Measurements from ENCODE around the gene RANBP17. TPM values are rescaled to one million over a fixed set of nuclear protein-coding genes. Genes with fewer than 3 reads are reported as not detected.

RANBP17 gene
- total and polyA plus RNA-seq, 2 experiments from 2014 or later = 43.8 to 53.1 TPM

DNA sequence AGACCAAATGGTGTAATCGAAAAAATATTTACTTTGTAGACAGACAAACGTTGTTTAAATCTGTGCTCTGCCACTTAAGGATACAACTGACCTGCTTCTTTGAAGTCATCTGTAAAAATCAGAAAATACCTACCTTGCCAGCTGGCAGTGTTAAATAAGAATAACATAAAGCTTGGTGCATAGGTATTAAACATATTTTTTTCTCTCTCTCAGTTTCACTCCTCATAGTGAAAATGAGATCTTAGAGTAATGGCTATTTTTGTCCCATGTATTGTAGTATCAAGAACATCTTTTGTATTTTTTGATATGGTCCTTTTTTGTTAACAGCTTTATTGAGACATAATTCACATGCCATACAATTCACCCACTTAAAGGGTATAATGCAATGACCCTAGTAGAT, 17.9 kb upstream of the RANBP17 start:
- Histone ChIP-seq H3F3A (replicated peaks; ENCODE audit: low read depth) (no peaks in the 10 kb centered on the region), H3K4me3 (no peak overlapping the region), H3K79me2 (replicated peaks; ENCODE audit: insufficient read depth) (no peaks in the 10 kb centered on the region), H3K4me2 (no peak overlapping the region), H3K36me3 (ENCODE audit: insufficient read depth) (no peaks in the 10 kb centered on the region), H3K27me3 (ENCODE audit: insufficient read depth) (no peaks in the 10 kb centered on the region), H3K27ac (ENCODE audit: low read depth) (no peak overlapping the region), H3K4me1 (ENCODE audit: insufficient read depth) (no peaks in the 10 kb centered on the region), H4K20me1 (replicated peaks; ENCODE audit: insufficient read depth) (no peaks in the 10 kb centered on the region), H3K9me2 (ENCODE audit: insufficient read depth) (no peaks in the 10 kb centered on the region), H2AFZ (no peak overlapping the region)
- TF ChIP-seq ZNF331 (CRISPR knock-in tag; IDR thresholded peaks at IDR 0.05; ENCODE audit: low read depth) (no peak), ETS1 (IDR thresholded peaks at IDR 0.05) (no peak), ZNF114 (CRISPR knock-in tag; IDR thresholded peaks at IDR 0.05) (no peak), POLR2AphosphoS5 (IDR thresholded peaks at IDR 0.05; ENCODE audit: low read depth) (no peak), JUNB (IDR thresholded peaks at IDR 0.05; ENCODE audit: unreplicated experiment) (no peak), STAT1 (IDR thresholded peaks at IDR 0.05; ENCODE audit: unreplicated experiment) (no peak), EZH2 (IDR thresholded peaks at IDR 0.05; ENCODE audit: low read depth, unreplicated experiment) (no peak), NANOG (IDR thresholded peaks at IDR 0.05; ENCODE audit: borderline replicate concordance) (no peak), EZH2phosphoT487 (IDR thresholded peaks at IDR 0.05; ENCODE audit: unreplicated experiment) (no peak), CREB1 (CRISPR knock-in tag; IDR thresholded peaks at IDR 0.05; ENCODE audit: low read depth) (no peak)
- TF ChIP-seq, protein P1, sequence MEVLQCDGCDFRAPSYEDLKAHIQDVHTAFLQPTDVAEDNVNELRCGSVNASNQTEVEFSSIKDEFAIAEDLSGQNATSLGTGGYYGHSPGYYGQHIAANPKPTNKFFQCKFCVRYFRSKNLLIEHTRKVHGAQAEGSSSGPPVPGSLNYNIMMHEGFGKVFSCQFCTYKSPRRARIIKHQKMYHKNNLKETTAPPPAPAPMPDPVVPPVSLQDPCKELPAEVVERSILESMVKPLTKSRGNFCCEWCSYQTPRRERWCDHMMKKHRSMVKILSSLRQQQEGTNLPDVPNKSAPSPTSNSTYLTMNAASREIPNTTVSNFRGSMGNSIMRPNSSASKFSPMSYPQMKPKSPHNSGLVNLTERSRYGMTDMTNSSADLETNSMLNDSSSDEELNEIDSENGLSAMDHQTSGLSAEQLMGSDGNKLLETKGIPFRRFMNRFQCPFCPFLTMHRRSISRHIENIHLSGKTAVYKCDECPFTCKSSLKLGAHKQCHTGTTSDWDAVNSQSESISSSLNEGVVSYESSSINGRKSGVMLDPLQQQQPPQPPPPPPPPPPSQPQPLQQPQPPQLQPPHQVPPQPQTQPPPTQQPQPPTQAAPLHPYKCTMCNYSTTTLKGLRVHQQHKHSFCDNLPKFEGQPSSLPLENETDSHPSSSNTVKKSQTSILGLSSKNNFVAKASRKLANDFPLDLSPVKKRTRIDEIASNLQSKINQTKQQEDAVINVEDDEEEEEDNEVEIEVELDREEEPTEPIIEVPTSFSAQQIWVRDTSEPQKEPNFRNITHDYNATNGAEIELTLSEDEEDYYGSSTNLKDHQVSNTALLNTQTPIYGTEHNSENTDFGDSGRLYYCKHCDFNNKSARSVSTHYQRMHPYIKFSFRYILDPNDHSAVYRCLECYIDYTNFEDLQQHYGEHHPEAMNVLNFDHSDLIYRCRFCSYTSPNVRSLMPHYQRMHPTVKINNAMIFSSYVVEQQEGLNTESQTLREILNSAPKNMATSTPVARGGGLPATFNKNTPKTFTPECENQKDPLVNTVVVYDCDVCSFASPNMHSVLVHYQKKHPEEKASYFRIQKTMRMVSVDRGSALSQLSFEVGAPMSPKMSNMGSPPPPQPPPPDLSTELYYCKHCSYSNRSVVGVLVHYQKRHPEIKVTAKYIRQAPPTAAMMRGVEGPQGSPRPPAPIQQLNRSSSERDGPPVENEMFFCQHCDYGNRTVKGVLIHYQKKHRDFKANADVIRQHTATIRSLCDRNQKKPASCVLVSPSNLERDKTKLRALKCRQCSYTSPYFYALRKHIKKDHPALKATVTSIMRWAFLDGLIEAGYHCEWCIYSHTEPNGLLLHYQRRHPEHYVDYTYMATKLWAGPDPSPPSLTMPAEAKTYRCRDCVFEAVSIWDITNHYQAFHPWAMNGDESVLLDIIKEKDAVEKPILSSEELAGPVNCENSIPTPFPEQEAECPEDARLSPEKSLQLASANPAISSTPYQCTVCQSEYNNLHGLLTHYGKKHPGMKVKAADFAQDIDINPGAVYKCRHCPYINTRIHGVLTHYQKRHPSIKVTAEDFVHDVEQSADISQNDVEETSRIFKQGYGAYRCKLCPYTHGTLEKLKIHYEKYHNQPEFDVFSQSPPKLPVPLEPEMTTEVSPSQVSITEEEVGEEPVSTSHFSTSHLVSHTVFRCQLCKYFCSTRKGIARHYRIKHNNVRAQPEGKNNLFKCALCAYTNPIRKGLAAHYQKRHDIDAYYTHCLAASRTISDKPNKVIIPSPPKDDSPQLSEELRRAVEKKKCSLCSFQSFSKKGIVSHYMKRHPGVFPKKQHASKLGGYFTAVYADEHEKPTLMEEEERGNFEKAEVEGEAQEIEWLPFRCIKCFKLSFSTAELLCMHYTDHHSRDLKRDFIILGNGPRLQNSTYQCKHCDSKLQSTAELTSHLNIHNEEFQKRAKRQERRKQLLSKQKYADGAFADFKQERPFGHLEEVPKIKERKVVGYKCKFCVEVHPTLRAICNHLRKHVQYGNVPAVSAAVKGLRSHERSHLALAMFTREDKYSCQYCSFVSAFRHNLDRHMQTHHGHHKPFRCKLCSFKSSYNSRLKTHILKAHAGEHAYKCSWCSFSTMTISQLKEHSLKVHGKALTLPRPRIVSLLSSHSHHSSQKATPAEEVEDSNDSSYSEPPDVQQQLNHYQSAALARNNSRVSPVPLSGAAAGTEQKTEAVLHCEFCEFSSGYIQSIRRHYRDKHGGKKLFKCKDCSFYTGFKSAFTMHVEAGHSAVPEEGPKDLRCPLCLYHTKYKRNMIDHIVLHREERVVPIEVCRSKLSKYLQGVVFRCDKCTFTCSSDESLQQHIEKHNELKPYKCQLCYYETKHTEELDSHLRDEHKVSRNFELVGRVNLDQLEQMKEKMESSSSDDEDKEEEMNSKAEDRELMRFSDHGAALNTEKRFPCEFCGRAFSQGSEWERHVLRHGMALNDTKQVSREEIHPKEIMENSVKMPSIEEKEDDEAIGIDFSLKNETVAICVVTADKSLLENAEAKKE (CRISPR knock-in tag; IDR thresholded peaks at IDR 0.05) = no peak
- TF ChIP-seq, protein P2, sequence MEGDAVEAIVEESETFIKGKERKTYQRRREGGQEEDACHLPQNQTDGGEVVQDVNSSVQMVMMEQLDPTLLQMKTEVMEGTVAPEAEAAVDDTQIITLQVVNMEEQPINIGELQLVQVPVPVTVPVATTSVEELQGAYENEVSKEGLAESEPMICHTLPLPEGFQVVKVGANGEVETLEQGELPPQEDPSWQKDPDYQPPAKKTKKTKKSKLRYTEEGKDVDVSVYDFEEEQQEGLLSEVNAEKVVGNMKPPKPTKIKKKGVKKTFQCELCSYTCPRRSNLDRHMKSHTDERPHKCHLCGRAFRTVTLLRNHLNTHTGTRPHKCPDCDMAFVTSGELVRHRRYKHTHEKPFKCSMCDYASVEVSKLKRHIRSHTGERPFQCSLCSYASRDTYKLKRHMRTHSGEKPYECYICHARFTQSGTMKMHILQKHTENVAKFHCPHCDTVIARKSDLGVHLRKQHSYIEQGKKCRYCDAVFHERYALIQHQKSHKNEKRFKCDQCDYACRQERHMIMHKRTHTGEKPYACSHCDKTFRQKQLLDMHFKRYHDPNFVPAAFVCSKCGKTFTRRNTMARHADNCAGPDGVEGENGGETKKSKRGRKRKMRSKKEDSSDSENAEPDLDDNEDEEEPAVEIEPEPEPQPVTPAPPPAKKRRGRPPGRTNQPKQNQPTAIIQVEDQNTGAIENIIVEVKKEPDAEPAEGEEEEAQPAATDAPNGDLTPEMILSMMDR (conservative IDR thresholded peaks at IDR 0.05; ENCODE audit: low read depth in 2 of 2) = no peak
- TF ChIP-seq, protein P3, sequence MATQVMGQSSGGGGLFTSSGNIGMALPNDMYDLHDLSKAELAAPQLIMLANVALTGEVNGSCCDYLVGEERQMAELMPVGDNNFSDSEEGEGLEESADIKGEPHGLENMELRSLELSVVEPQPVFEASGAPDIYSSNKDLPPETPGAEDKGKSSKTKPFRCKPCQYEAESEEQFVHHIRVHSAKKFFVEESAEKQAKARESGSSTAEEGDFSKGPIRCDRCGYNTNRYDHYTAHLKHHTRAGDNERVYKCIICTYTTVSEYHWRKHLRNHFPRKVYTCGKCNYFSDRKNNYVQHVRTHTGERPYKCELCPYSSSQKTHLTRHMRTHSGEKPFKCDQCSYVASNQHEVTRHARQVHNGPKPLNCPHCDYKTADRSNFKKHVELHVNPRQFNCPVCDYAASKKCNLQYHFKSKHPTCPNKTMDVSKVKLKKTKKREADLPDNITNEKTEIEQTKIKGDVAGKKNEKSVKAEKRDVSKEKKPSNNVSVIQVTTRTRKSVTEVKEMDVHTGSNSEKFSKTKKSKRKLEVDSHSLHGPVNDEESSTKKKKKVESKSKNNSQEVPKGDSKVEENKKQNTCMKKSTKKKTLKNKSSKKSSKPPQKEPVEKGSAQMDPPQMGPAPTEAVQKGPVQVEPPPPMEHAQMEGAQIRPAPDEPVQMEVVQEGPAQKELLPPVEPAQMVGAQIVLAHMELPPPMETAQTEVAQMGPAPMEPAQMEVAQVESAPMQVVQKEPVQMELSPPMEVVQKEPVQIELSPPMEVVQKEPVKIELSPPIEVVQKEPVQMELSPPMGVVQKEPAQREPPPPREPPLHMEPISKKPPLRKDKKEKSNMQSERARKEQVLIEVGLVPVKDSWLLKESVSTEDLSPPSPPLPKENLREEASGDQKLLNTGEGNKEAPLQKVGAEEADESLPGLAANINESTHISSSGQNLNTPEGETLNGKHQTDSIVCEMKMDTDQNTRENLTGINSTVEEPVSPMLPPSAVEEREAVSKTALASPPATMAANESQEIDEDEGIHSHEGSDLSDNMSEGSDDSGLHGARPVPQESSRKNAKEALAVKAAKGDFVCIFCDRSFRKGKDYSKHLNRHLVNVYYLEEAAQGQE (IDR thresholded peaks at IDR 0.05; ENCODE audit: unreplicated experiment) = no peak
- Mint-ChIP-seq H3K27me3 (ENCODE audit: insufficient read depth, low read depth, poor library complexity) (peaks cover under 1% of the 10 kb centered on the region), H3K4me3 (no peak overlapping the region), H3K27ac (no peak overlapping the region), H3K36me3 (ENCODE audit: low read depth) (no peaks in the 10 kb centered on the region), H3K9me3 (no peaks in the 10 kb centered on the region), H3K4me1 (no peaks in the 10 kb centered on the region)
- no peak for ATAC-seq
- no peak for DNase-seq (ENCODE audit: low spot score)

Data from GM23338 (cell line).